B cell (primary cell): ENCODE measurements around the gene KCNA4. TPM values are rescaled to one million over a fixed set of nuclear protein-coding genes. Genes with fewer than 3 reads are reported as not detected.

Experiments used
- ATAC-seq: fragments of 200-7000 bp; cut with Tn5 transposase; one replicate; pipeline ENCODE4 v1.10.0; 2021; ENCODE audit warnings: low read depth, mild to moderate bottlenecking, moderate number of reproducible peaks, moderate library complexity
- CTCF ChIA-PET: fragments of 350-600 bp; sonication (Branson Sonifier 250); formaldehyde crosslinking; loops from one replicate; lab custom pipeline; 2021; ENCODE audit warnings: antibody characterized with exemption, inconsistent platforms; lab: Charles Lee
- POLR2A ChIA-PET: fragments of 350-600 bp; sonication (Branson Sonifier 250); formaldehyde crosslinking; loops from one replicate; lab custom pipeline; 2021; ENCODE audit warnings: antibody characterized with exemption; lab: Charles Lee
- DNase-seq: peaks from one replicate; pipeline ENCODE4 v3.0.0; 2013
- H2AFZ ChIP-seq: 2 replicates; pipeline ENCODE4 v1.6.1; 2012; ENCODE audit warnings: mild to moderate bottlenecking, low read depth, low read length; ENCODE audit not compliant: insufficient read depth, poor library complexity, severe bottlenecking
- H3K27ac ChIP-seq, 2 donors: 1 replicate in 1 of 2; 2 replicates in 1 of 2; pipeline ENCODE4 v1.5.1; 2012 to 2013; ENCODE audit warnings: low read length in 2 of 2, mild to moderate bottlenecking in 2 of 2, moderate library complexity in 1 of 2
- H3K27me3 ChIP-seq, 4 experiments: fragments of 200-600 bp in 1 of 4; sonication (generic) in 1 of 4; replicated peaks in 1 of 4; 1 replicate in 2 of 4; 2 replicates in 2 of 4; pipeline versions ENCODE4 v1.6.1 to v1.7.0; 2013 to 2016; ENCODE audit warnings: low read length in 3 of 4, mild to moderate bottlenecking in 2 of 4, mixed read lengths in 1 of 4, moderate library complexity in 1 of 4; ENCODE audit not compliant: insufficient read depth in 4 of 4, control insufficient read depth in 3 of 4; ENCODE audit errors: control extremely low read depth in 1 of 4
- H3K36me3 ChIP-seq, 2 experiments: replicated peaks in 1 of 2; 1 replicate in 1 of 2; 2 replicates in 1 of 2; pipeline versions ENCODE4 v1.6.1 to v1.7.1; 2013; ENCODE audit warnings: low read length in 1 of 2; ENCODE audit not compliant: insufficient read depth in 2 of 2, control insufficient read depth in 1 of 2; ENCODE audit errors: control extremely low read depth in 1 of 2, extremely low read depth in 1 of 2
- H3K4me1 ChIP-seq, 2 donors: fragments of 200-600 bp in 1 of 2; sonication (generic) in 1 of 2; 1 replicate in 1 of 2; 2 replicates in 1 of 2; pipeline versions ENCODE4 v1.5.1 to v1.6.1; 2013 to 2017; ENCODE audit warnings: low read length in 2 of 2; ENCODE audit not compliant: control insufficient read depth in 2 of 2, insufficient read depth in 2 of 2
- H3K4me2 ChIP-seq: replicated peaks from 2 replicates; pipeline ENCODE3; 2012; ENCODE audit warnings: mild to moderate bottlenecking, low read depth, low read length; ENCODE audit not compliant: poor library complexity, severe bottlenecking
- H3K4me3 ChIP-seq, 5 experiments: fragments of 200-600 bp in 1 of 5; sonication (generic) in 1 of 5; 1 replicate in 3 of 5; 2 replicates in 2 of 5; pipeline versions ENCODE4 v1.5.1 to v1.7.0; 2011 to 2016; ENCODE audit warnings: low read length in 4 of 5, mild to moderate bottlenecking in 4 of 5, low read depth in 2 of 5, control low read depth in 1 of 5, moderate library complexity in 1 of 5; ENCODE audit not compliant: insufficient read depth in 1 of 5; ENCODE audit errors: control extremely low read depth in 1 of 5, extremely low read depth in 1 of 5
- H3K79me2 ChIP-seq: fragments of 200-600 bp; sonication (generic); one replicate; pipeline ENCODE4 v1.6.0; 2016; ENCODE audit warnings: low read length; ENCODE audit not compliant: control insufficient read depth, insufficient read depth
- H3K9ac ChIP-seq: fragments of 200-600 bp; sonication (generic); 2 replicates; pipeline ENCODE4 v1.6.1; 2017; ENCODE audit warnings: mild to moderate bottlenecking, low read length, moderate library complexity
- H3K9me3 ChIP-seq, 3 donors: one replicate each; pipeline versions ENCODE4 v1.6.1 to v1.7.1; 2013; ENCODE audit warnings: low read length in 2 of 3; ENCODE audit not compliant: control insufficient read depth in 2 of 3, insufficient read depth in 1 of 3; ENCODE audit errors: control extremely low read depth in 1 of 3
- H4K20me1 ChIP-seq: 2 replicates; pipeline ENCODE4 v1.6.0; 2012; ENCODE audit warnings: mild to moderate bottlenecking, low read length; ENCODE audit not compliant: insufficient read depth, control insufficient read depth, poor library complexity, severe bottlenecking
- H3K27ac Mint-ChIP-seq: one replicate; pipeline ENCODE4 v1.8.0; 2021; ENCODE audit warnings: mixed read lengths
- H3K27me3 Mint-ChIP-seq: one replicate; pipeline ENCODE4 v1.8.0; 2021; ENCODE audit warnings: mixed read lengths
- H3K4me1 Mint-ChIP-seq: one replicate; pipeline ENCODE4 v1.8.0; 2021; ENCODE audit warnings: mixed read lengths
- H3K4me3 Mint-ChIP-seq: one replicate; pipeline ENCODE4 v1.8.0; 2021; ENCODE audit warnings: mixed read lengths
- H3K9me3 Mint-ChIP-seq: one replicate; pipeline ENCODE4 v1.8.0; 2022; ENCODE audit warnings: mixed read lengths; ENCODE audit not compliant: insufficient read depth
- EZH2 ChIP-seq: IDR thresholded peaks from 2 replicates; pipeline ENCODE4 v1.6.1; 2012; ENCODE audit warnings: borderline replicate concordance, low read depth, mild to moderate bottlenecking, moderate library complexity, low read length; ENCODE audit not compliant: insufficient read depth, poor library complexity, severe bottlenecking
- WGBS: methylation state at CpG from one replicate; pipeline ENCODE4 v1.1.5; 2013; ENCODE audit warnings: missing lambda C conversion rate; ENCODE audit not compliant: insufficient coverage; 5-methylcytosine and 5-hydroxymethylcytosine counted together
- intact Hi-C: fragments of 100-400 bp; cut with micrococcal nuclease; formaldehyde crosslinking; loops from one replicate; pipeline ENCODE4 v1.10.0; 2022
- polyA plus RNA-seq: library from polyadenylated mRNA; depleted of rRNA; stranded (reverse); fragments of >200 nt; gene quantifications from 2 replicates; pipeline ENCODE4 v1.2.3, GENCODE V29; 2012
- total RNA-seq, 2 donors: library from RNA; stranded (reverse); fragments of 120-200 nt in 1 of 2; gene quantifications; 1 replicate in 1 of 2; 2 replicates in 1 of 2; pipeline versions ENCODE4 v1.2.3 to v1.2.4, GENCODE V29; 2013 to 2022
- TF ChIP-seq, protein P1 (sequence below): fragments of 200-600 bp; IDR thresholded peaks from one replicate; pipeline ENCODE4 v1.8.0; 2022; ENCODE audit warnings: antibody characterized with exemption, mild to moderate bottlenecking

Gene KCNA4
- total and polyA plus RNA-seq, 2 donors (not counting 1 experiment from before 2014, with no cell fraction given) = not detected

DNA sequence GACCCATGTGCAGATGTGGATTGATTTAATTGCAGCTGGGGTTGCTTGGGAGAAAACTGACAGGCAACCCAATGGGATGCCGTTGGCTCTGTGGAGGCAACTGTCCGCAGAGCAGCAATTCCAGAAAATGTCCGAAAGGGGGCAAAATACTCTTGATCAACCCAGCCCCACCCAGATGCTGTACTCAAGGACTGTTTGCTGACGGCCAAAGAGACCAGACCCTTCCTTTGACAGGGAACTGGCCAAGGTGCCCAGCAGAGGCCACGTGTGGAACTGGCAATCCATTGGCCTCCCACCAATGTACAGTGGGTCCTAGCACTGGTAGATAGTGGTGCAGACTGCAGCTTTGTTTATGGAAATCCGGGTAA, 29.7 kb upstream of the KCNA4 start:
- Mint-ChIP-seq H3K4me1 (no peaks in the 10 kb centered on the region), H3K9me3 (peaks cover 2% of the 10 kb centered on the region), H3K4me3 (no peak overlapping the region), H3K27me3 (no peaks in the 10 kb centered on the region), H3K27ac (no peak overlapping the region)
- TF ChIP-seq, protein P1, sequence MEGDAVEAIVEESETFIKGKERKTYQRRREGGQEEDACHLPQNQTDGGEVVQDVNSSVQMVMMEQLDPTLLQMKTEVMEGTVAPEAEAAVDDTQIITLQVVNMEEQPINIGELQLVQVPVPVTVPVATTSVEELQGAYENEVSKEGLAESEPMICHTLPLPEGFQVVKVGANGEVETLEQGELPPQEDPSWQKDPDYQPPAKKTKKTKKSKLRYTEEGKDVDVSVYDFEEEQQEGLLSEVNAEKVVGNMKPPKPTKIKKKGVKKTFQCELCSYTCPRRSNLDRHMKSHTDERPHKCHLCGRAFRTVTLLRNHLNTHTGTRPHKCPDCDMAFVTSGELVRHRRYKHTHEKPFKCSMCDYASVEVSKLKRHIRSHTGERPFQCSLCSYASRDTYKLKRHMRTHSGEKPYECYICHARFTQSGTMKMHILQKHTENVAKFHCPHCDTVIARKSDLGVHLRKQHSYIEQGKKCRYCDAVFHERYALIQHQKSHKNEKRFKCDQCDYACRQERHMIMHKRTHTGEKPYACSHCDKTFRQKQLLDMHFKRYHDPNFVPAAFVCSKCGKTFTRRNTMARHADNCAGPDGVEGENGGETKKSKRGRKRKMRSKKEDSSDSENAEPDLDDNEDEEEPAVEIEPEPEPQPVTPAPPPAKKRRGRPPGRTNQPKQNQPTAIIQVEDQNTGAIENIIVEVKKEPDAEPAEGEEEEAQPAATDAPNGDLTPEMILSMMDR = no peak
- TF ChIP-seq EZH2 = no peak
- no peaks in the 10 kb centered on the region for H3K9me3 ChIP-seq
- no peaks in the 10 kb centered on the region for H3K36me3 ChIP-seq
- H3K4me3 ChIP-seq = no peak overlapping the region
- no peak overlapping the region for H3K27ac ChIP-seq
- ChIA-PET POLR2A (no interaction called here), CTCF (no interaction called here)
- no peaks in the 10 kb centered on the region for H3K27me3 ChIP-seq
- H3K79me2 ChIP-seq = no peaks in the 10 kb centered on the region
- no peaks in the 10 kb centered on the region for H4K20me1 ChIP-seq
- H2AFZ ChIP-seq = no peak overlapping the region
- ATAC-seq (no peak), DNase-seq (no peak)
- no peak overlapping the region for H3K4me2 ChIP-seq
- H3K9ac ChIP-seq = no peak overlapping the region
- no peaks in the 10 kb centered on the region for H3K4me1 ChIP-seq
- 43% methylated on average over 6 of the region's 6 CpGs for WGBS
- intact Hi-C loops = no loop called here

DNA sequence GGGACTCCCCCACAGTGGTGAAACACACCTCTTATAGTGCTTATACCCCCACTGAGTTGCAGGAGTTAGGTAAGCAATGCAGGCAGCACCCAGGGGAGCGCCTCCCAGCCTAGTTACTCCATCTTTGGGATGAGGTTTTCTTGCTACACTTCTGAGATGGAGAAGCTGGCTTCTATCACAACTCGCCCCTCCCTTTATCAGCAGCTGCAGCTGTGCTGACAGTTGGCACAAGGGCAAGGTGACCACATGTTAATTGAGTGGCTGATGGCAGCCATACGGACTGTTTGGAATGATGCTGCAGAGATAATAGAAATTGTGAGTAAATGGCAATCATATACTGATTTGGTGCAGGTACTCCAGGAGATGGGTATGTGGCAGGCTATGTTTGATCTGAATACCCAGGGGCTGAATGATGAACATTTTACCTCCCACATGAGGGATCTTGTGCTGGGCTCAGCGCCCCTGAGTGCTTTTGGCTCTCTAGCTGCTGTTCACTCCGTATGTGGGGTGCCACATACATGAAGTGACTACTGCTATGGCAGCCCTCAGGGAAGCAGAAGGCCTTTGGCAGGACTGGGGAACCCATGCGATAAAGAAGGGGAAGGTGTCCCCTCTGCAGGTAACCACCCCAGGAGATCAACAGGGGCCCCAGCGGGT, 29.2 kb upstream of the KCNA4 start:
- H3K36me3 ChIP-seq = no peaks in the 10 kb centered on the region
- H2AFZ ChIP-seq = no peak overlapping the region
- H3K4me2 ChIP-seq = no peak overlapping the region
- H3K27ac Mint-ChIP-seq = no peak overlapping the region
- no peak overlapping the region for H3K4me3 Mint-ChIP-seq
- intact Hi-C loops = no loop called here
- no peaks in the 10 kb centered on the region for H3K79me2 ChIP-seq
- H4K20me1 ChIP-seq = no peaks in the 10 kb centered on the region
- ChIA-PET POLR2A (no interaction called here), CTCF (no interaction called here)
- TF ChIP-seq EZH2 = no peak
- TF ChIP-seq, protein P1 = no peak
- H3K4me3 ChIP-seq = no peak overlapping the region
- no peaks in the 10 kb centered on the region for H3K27me3 ChIP-seq
- no peak overlapping the region for H3K9ac ChIP-seq
- H3K9me3 ChIP-seq = no peaks in the 10 kb centered on the region
- H3K4me1 Mint-ChIP-seq = no peaks in the 10 kb centered on the region
- no peak overlapping the region for H3K27ac ChIP-seq
- no peaks in the 10 kb centered on the region for H3K4me1 ChIP-seq
- no peak for DNase-seq
- no peaks in the 10 kb centered on the region for H3K27me3 Mint-ChIP-seq
- H3K9me3 Mint-ChIP-seq = peaks cover 2% of the 10 kb centered on the region
- no peak for ATAC-seq
- WGBS = 46% methylated on average over 5 of the region's 7 CpGs
